HepG2 (cell line): ENCODE results near the gene THADA. TPM values are rescaled to one million over a fixed set of nuclear protein-coding genes. Genes with fewer than 3 reads are reported as not detected.

ENCODE experiments used
- E2F1 ChIP-seq: sonication (generic); formaldehyde crosslinking; IDR thresholded peaks from 2 replicates; pipeline ENCODE4 v1.5.0; 2020; ENCODE audit warnings: missing genetic modification reagents
- GFI1 ChIP-seq: sonication (generic); formaldehyde crosslinking; IDR thresholded peaks from 2 replicates; pipeline ENCODE4 v1.5.0; 2020; ENCODE audit warnings: missing genetic modification reagents, mild to moderate bottlenecking, borderline replicate concordance
- NFRKB ChIP-seq: fragments of 450-650 bp; IDR thresholded peaks from 2 replicates; pipeline ENCODE4 v1.6.1; 2017
- NR2C2 ChIP-seq: sonication (generic); formaldehyde crosslinking; IDR thresholded peaks from 2 replicates; pipeline ENCODE4 v1.4.0; 2020; ENCODE audit warnings: missing genetic modification reagents, mild to moderate bottlenecking, moderate library complexity, borderline replicate concordance
- RXRB ChIP-seq: IDR thresholded peaks from 2 replicates; pipeline ENCODE4 v1.6.1; 2016; ENCODE audit warnings: borderline replicate concordance, missing genetic modification reagents, missing compliant biosample characterization
- SP1 ChIP-seq, 2 experiments: fragments of 450-650 bp in 1 of 2; sonication (generic) in 1 of 2; formaldehyde crosslinking in 1 of 2; IDR thresholded peaks; 2 replicates each; pipeline versions ENCODE4 v1.4.0 to v1.6.1; 2016 to 2020; ENCODE audit warnings: missing genetic modification reagents in 1 of 2
- SRY ChIP-seq: sonication (generic); formaldehyde crosslinking; IDR thresholded peaks from 2 replicates; pipeline ENCODE4 v1.8.0; 2022; ENCODE audit warnings: mild to moderate bottlenecking, missing genetic modification reagents
- THAP11 ChIP-seq: IDR thresholded peaks from 2 replicates; pipeline ENCODE4 v1.6.1; 2016; ENCODE audit warnings: missing biosample characterization, missing genetic modification reagents
- YY1 ChIP-seq: IDR thresholded peaks from 2 replicates; pipeline ENCODE4 v1.6.1; 2011; ENCODE audit warnings: low read length, low read depth, moderate library complexity, mild to moderate bottlenecking; ENCODE audit not compliant: insufficient read depth, insufficient replicate concordance
- ZBTB25 ChIP-seq: IDR thresholded peaks from 2 replicates; pipeline ENCODE4 v1.6.1; 2018; ENCODE audit warnings: missing genetic modification reagents
- ZNF136 ChIP-seq: sonication (generic); formaldehyde crosslinking; IDR thresholded peaks from 2 replicates; pipeline ENCODE4 v1.8.1; 2022; ENCODE audit warnings: low read depth, mild to moderate bottlenecking, moderate library complexity, missing genetic modification reagents
- ZNF543 ChIP-seq: sonication (generic); formaldehyde crosslinking; IDR thresholded peaks from 2 replicates; pipeline ENCODE4 v1.4.0; 2020; ENCODE audit warnings: mild to moderate bottlenecking, missing genetic modification reagents
- ZNF7 ChIP-seq: IDR thresholded peaks from 2 replicates; pipeline ENCODE4 v1.6.1; 2016; ENCODE audit warnings: missing biosample characterization, missing genetic modification reagents
- ZNF766 ChIP-seq: sonication (generic); formaldehyde crosslinking; IDR thresholded peaks from 2 replicates; pipeline ENCODE4 v1.5.0; 2020; ENCODE audit warnings: missing genetic modification reagents, borderline replicate concordance
- polyA plus RNA-seq, 8 experiments: library from polyadenylated mRNA; depleted of rRNA in 3 of 8; stranded (reverse) in 7 of 8; unstranded in 1 of 8; fragments of >200 nt; fragmentation: Illumina TruSeq in 4 of 8; extraction: Trizol in 4 of 8; gene quantifications; 2 replicates each; pipeline versions ENCODE4 v1.2.1 to v1.2.3, GENCODE V29; 2011 to 2016; ENCODE audit warnings: low read depth in 4 of 8, missing spikeins in 1 of 8, mixed read lengths in 1 of 8; ENCODE audit not compliant: insufficient read depth in 1 of 8
- total RNA-seq, 5 experiments: library from RNA; depleted of rRNA; stranded (reverse); fragments of >200 nt; fragmentation: Illumina TruSeq; extraction: Trizol; gene quantifications; 2 replicates each; pipeline ENCODE4 v1.2.3, GENCODE V29; 2016; ENCODE audit warnings: low read depth in 1 of 5

The THADA gene
- total and polyA plus RNA-seq, 2 of the 13 experiments (the other 11 are each of a cell fraction or from before 2014, with no cell fraction given), result 12.7 to 21.7 TPM

- TF ChIP-seq E2F1 (CRISPR knock-in tag) (no peak), SRY (CRISPR knock-in tag) (no peak), THAP11 (CRISPR knock-in tag) (no peak), ZNF543 (CRISPR knock-in tag) (no peak), GFI1 (CRISPR knock-in tag) (no peak), SP1 (IDR thresholded peaks at IDR 0.05) (no peak), SP1 (CRISPR knock-in tag; IDR thresholded peaks at IDR 0.05) (no peak), NR2C2 (CRISPR knock-in tag) (no peak), ZNF766 (CRISPR knock-in tag) (no peak), ZNF136 (CRISPR knock-in tag) (no peak), ZNF7 (no peak), NFRKB (no peak), YY1 (no peak), RXRB (CRISPR knock-in tag) (no peak), ZBTB25 (CRISPR knock-in tag) (no peak)
Measured at GRCh38 chr2:43460174-43460546, 135.7 kb downstream of the THADA start (continued).
